ENCODE data around the gene FRAT1. TPM values are rescaled to one million over a fixed set of nuclear protein-coding genes. Genes with fewer than 3 reads are reported as not detected.

Gene FRAT1
- polyA plus RNA-seq, 1 donor from 2014 or later: 10.8 TPM

DNA sequence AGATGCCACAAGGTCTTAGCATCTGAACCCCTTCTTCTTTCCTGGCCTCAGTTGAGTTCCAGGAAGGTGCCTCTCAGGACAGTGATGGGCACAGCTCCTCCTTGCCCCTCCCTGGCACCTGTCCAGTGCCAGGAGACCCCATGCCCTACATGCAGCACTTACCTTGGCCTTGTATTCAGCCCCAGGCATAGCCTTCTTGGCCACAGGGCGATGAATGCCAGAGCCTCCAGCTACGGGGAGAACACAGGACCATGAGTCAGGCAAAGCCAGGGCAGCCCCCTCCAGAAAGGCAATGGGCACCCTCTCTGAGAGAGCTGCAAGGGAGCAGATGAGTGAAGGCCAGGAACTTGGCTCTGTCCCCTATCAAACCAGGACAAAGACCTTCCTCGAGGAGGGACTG, 39.7 kb downstream of the FRAT1 start:
- Histone ChIP-seq H3K9ac (ENCODE audit: low read length) (no peak overlapping the region), H3F3A (ENCODE audit: insufficient read depth, low read length, poor library complexity, severe bottlenecking) (no peaks in the 10 kb centered on the region), H3K4me3 (ENCODE audit: low read length) (no peak overlapping the region), H3K36me3 (ENCODE audit: insufficient read depth, low read length) (no peaks in the 10 kb centered on the region), H3K4me2 (ENCODE audit: low read length) (no peak overlapping the region), H3K27ac (ENCODE audit: low read length) (no peak overlapping the region), H2AFZ (ENCODE audit: low read depth, low read length) (no peak overlapping the region), H3K27me3 (ENCODE audit: insufficient read depth, low read depth, low read length) (no peaks in the 10 kb centered on the region), H3K9me3 (ENCODE audit: low read length) (no peaks in the 10 kb centered on the region), H4K20me1 (ENCODE audit: insufficient read depth) (no peaks in the 10 kb centered on the region), H3K9me2 (ENCODE audit: insufficient read depth, low read length) (no peaks in the 10 kb centered on the region), H3K79me2 (replicated peaks; ENCODE audit: insufficient read depth, low read length) (no peaks in the 10 kb centered on the region)
- TF ChIP-seq SMC3 (conservative IDR thresholded peaks at IDR 0.05; ENCODE audit: poor library complexity) (no peak), POLR2AphosphoS5 (IDR thresholded peaks at IDR 0.05) (no peak), RAD21 (conservative IDR thresholded peaks at IDR 0.05) (no peak), TAF1 (IDR thresholded peaks at IDR 0.05; ENCODE audit: low read depth) (no peak), MXI1 (conservative IDR thresholded peaks at IDR 0.05; ENCODE audit: poor library complexity, severe bottlenecking) (no peak), EZH2 (IDR thresholded peaks at IDR 0.05; ENCODE audit: borderline replicate concordance, insufficient read depth, low read length, poor library complexity, severe bottlenecking) (no peak), EP300 (conservative IDR thresholded peaks at IDR 0.05; ENCODE audit: poor library complexity, severe bottlenecking) (no peak)
- TF ChIP-seq, protein P1, sequence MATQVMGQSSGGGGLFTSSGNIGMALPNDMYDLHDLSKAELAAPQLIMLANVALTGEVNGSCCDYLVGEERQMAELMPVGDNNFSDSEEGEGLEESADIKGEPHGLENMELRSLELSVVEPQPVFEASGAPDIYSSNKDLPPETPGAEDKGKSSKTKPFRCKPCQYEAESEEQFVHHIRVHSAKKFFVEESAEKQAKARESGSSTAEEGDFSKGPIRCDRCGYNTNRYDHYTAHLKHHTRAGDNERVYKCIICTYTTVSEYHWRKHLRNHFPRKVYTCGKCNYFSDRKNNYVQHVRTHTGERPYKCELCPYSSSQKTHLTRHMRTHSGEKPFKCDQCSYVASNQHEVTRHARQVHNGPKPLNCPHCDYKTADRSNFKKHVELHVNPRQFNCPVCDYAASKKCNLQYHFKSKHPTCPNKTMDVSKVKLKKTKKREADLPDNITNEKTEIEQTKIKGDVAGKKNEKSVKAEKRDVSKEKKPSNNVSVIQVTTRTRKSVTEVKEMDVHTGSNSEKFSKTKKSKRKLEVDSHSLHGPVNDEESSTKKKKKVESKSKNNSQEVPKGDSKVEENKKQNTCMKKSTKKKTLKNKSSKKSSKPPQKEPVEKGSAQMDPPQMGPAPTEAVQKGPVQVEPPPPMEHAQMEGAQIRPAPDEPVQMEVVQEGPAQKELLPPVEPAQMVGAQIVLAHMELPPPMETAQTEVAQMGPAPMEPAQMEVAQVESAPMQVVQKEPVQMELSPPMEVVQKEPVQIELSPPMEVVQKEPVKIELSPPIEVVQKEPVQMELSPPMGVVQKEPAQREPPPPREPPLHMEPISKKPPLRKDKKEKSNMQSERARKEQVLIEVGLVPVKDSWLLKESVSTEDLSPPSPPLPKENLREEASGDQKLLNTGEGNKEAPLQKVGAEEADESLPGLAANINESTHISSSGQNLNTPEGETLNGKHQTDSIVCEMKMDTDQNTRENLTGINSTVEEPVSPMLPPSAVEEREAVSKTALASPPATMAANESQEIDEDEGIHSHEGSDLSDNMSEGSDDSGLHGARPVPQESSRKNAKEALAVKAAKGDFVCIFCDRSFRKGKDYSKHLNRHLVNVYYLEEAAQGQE (IDR thresholded peaks at IDR 0.05; ENCODE audit: borderline replicate concordance): no peak
- TF ChIP-seq, protein P2, sequence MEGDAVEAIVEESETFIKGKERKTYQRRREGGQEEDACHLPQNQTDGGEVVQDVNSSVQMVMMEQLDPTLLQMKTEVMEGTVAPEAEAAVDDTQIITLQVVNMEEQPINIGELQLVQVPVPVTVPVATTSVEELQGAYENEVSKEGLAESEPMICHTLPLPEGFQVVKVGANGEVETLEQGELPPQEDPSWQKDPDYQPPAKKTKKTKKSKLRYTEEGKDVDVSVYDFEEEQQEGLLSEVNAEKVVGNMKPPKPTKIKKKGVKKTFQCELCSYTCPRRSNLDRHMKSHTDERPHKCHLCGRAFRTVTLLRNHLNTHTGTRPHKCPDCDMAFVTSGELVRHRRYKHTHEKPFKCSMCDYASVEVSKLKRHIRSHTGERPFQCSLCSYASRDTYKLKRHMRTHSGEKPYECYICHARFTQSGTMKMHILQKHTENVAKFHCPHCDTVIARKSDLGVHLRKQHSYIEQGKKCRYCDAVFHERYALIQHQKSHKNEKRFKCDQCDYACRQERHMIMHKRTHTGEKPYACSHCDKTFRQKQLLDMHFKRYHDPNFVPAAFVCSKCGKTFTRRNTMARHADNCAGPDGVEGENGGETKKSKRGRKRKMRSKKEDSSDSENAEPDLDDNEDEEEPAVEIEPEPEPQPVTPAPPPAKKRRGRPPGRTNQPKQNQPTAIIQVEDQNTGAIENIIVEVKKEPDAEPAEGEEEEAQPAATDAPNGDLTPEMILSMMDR (IDR thresholded peaks at IDR 0.05; ENCODE audit: poor library complexity, severe bottlenecking): no peak

DNA sequence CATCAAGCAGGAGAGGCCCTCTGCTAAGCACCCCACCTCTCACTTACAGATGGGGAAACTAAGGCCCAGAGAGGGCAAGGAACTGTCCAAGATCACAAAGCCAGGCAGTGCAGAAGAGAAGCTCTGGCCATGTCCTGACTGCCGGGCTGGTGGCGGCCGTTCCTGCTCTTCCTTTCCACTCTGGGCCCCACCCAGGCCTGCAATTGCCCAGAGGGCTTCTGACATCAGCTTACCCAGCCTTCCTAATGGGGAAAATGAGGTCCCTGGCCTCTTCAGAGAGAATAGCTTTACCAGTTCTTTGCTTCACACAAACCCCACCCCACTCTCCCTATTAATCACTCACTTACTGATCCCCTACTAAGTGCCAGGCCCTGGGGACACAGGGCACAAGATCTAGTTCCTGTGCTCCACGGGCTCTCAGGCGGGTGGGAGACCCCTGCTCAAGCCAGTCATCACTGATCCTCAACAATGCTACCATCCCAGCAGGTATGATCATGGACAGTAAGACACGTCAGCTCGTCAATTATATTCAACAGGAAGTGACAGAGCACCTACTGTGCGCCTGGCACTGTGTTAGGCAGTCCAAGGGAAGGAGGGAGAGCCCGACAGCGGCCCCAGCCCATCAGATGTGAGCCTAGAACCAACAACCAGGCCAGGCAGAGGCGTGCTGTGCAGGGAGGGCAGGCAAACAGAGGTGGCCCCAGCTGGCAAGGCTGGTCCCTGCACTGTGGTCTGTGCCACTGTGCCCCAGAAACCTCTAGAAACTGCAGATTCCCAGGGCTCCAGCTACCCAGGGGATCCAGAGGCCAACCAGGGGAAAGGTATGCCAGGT, 41.9 kb downstream of the FRAT1 start:
- no peak for TF ChIP-seq EP300 (conservative IDR thresholded peaks at IDR 0.05; ENCODE audit: poor library complexity, severe bottlenecking)
- TF ChIP-seq, protein P1 (IDR thresholded peaks at IDR 0.05; ENCODE audit: borderline replicate concordance): no peak
- no peaks in the 10 kb centered on the region for H3F3A ChIP-seq (ENCODE audit: insufficient read depth, low read length, poor library complexity, severe bottlenecking)
- no peaks in the 10 kb centered on the region for H3K9me3 ChIP-seq (ENCODE audit: low read length)
- no peak overlapping the region for H3K4me3 ChIP-seq (ENCODE audit: low read length)
- no peak overlapping the region for H3K27ac ChIP-seq (ENCODE audit: low read length)
- H3K27me3 ChIP-seq (ENCODE audit: insufficient read depth, low read depth, low read length): no peaks in the 10 kb centered on the region
- H3K9me2 ChIP-seq (ENCODE audit: insufficient read depth, low read length): no peaks in the 10 kb centered on the region
- H4K20me1 ChIP-seq (ENCODE audit: insufficient read depth): no peaks in the 10 kb centered on the region
- no peak overlapping the region for H2AFZ ChIP-seq (ENCODE audit: low read depth, low read length)
- no peak overlapping the region for H3K4me2 ChIP-seq (ENCODE audit: low read length)
- no peak overlapping the region for H3K9ac ChIP-seq (ENCODE audit: low read length)
- no peaks in the 10 kb centered on the region for H3K79me2 ChIP-seq (replicated peaks; ENCODE audit: insufficient read depth, low read length)
- no peaks in the 10 kb centered on the region for H3K36me3 ChIP-seq (ENCODE audit: insufficient read depth, low read length)
